ENCODE results near the gene CELF6.

CELF6 gene

DNA sequence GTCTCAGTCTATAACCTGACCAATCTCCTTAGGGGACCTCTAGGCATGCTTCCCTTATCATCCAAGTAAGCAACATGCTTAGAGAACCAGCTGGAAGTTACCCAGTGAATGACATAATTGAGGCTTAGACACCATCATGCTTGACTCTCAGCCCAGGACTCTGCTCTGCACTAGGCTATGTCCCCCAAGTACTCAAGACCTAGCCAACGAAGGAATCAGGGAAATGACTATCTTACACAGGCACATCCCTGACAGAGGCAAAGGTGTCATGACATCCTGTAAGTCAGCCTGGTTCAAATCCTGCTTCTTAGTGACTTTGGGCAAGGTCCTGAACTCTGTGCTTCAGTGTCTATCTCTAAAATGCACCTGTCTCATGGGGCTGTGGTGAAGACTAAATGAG lies 24.6 kb upstream of the CELF6 start:
- TF ChIP-seq GABPA (IDR thresholded peaks at IDR 0.05; ENCODE audit: low read depth) = no peak
- no peak for TF ChIP-seq POLR2AphosphoS5 (IDR thresholded peaks at IDR 0.05; ENCODE audit: low read depth)
- no peak for TF ChIP-seq SPI1 (IDR thresholded peaks at IDR 0.05; ENCODE audit: borderline replicate concordance, low read depth)
- TF ChIP-seq, protein P1, sequence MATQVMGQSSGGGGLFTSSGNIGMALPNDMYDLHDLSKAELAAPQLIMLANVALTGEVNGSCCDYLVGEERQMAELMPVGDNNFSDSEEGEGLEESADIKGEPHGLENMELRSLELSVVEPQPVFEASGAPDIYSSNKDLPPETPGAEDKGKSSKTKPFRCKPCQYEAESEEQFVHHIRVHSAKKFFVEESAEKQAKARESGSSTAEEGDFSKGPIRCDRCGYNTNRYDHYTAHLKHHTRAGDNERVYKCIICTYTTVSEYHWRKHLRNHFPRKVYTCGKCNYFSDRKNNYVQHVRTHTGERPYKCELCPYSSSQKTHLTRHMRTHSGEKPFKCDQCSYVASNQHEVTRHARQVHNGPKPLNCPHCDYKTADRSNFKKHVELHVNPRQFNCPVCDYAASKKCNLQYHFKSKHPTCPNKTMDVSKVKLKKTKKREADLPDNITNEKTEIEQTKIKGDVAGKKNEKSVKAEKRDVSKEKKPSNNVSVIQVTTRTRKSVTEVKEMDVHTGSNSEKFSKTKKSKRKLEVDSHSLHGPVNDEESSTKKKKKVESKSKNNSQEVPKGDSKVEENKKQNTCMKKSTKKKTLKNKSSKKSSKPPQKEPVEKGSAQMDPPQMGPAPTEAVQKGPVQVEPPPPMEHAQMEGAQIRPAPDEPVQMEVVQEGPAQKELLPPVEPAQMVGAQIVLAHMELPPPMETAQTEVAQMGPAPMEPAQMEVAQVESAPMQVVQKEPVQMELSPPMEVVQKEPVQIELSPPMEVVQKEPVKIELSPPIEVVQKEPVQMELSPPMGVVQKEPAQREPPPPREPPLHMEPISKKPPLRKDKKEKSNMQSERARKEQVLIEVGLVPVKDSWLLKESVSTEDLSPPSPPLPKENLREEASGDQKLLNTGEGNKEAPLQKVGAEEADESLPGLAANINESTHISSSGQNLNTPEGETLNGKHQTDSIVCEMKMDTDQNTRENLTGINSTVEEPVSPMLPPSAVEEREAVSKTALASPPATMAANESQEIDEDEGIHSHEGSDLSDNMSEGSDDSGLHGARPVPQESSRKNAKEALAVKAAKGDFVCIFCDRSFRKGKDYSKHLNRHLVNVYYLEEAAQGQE (IDR thresholded peaks at IDR 0.05; ENCODE audit: insufficient replicate concordance, low read depth) = no peak
- TF ChIP-seq, protein P2, sequence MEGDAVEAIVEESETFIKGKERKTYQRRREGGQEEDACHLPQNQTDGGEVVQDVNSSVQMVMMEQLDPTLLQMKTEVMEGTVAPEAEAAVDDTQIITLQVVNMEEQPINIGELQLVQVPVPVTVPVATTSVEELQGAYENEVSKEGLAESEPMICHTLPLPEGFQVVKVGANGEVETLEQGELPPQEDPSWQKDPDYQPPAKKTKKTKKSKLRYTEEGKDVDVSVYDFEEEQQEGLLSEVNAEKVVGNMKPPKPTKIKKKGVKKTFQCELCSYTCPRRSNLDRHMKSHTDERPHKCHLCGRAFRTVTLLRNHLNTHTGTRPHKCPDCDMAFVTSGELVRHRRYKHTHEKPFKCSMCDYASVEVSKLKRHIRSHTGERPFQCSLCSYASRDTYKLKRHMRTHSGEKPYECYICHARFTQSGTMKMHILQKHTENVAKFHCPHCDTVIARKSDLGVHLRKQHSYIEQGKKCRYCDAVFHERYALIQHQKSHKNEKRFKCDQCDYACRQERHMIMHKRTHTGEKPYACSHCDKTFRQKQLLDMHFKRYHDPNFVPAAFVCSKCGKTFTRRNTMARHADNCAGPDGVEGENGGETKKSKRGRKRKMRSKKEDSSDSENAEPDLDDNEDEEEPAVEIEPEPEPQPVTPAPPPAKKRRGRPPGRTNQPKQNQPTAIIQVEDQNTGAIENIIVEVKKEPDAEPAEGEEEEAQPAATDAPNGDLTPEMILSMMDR (IDR thresholded peaks at IDR 0.05; ENCODE audit: insufficient read depth, low read length) = no peak
- no peak for DNase-seq (ENCODE audit: low read depth in 1 of 2, low spot score in 1 of 2)
- Histone ChIP-seq H3K27ac (replicated peaks) (no peak overlapping the region), H3K4me3 (replicated peaks; ENCODE audit: insufficient read depth, low read length) (no peak overlapping the region), H3K27me3 (ENCODE audit: insufficient read depth, poor library complexity, severe bottlenecking) (no peaks in the 10 kb centered on the region)

DNA sequence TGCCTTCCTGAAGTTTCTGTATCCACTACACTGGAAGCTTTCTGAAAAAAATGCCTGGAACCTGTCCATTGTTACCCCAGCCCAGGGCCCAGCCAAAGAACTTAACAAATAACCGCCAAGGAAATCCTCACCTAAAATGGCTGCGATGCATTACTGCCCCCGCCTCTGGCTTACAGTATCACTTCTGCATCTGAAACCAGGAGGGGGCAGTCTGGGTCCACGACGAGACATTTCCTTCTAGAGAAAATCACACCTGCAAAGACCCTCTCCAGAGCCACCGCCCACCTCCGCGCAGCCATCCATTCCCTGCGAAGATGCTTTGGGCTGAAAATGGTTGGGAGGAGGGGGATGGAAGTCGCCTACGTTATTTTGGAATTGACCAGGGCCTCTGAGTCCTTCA lies 22.4 kb upstream of the CELF6 start:
- no peak overlapping the region for H3K27ac ChIP-seq (replicated peaks)
- no peak overlapping the region for H3K4me3 ChIP-seq (replicated peaks; ENCODE audit: insufficient read depth, low read length)
- peak in 1 of 2 experiments; percentile 59 for DNase-seq (ENCODE audit: low read depth in 1 of 2, low spot score in 1 of 2)
- TF ChIP-seq, protein P2 (IDR thresholded peaks at IDR 0.05; ENCODE audit: insufficient read depth, low read length) = peak; percentile 3
- TF ChIP-seq SPI1 (IDR thresholded peaks at IDR 0.05; ENCODE audit: borderline replicate concordance, low read depth) (no peak; the same call in 1 of the 2 replicates), GABPA (IDR thresholded peaks at IDR 0.05; ENCODE audit: low read depth) (no peak)
- no peaks in the 10 kb centered on the region for H3K27me3 ChIP-seq (ENCODE audit: insufficient read depth, poor library complexity, severe bottlenecking)

DNA sequence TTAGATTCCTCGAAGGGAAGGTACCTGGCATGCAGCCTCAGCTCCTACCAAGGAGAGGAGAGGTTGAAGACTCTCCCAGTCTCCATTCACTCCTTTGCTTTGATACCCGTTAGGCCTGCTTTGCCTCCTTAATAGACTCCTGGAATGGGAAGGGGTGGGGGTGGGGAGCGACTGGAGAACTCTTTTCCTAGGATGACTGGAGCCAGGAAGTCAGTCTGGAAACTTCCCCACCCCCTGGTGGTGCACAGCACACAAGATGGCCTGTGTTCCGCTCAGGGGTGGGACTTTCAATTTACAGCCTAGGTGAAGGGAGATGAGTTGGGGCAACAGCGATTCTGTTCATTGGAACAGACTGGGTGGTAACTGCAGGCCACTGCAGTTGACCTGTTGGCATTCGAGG lies 21.4 kb upstream of the CELF6 start:
- no peaks in the 10 kb centered on the region for H3K27me3 ChIP-seq (ENCODE audit: insufficient read depth, poor library complexity, severe bottlenecking)
- H3K4me3 ChIP-seq (replicated peaks; ENCODE audit: insufficient read depth, low read length) = no peak overlapping the region
- no peak for TF ChIP-seq SPI1 (IDR thresholded peaks at IDR 0.05; ENCODE audit: borderline replicate concordance, low read depth)
- TF ChIP-seq, protein P1 (IDR thresholded peaks at IDR 0.05; ENCODE audit: insufficient replicate concordance, low read depth) = no peak
- TF ChIP-seq GABPA (IDR thresholded peaks at IDR 0.05; ENCODE audit: low read depth) = no peak
- no peak for TF ChIP-seq POLR2AphosphoS5 (IDR thresholded peaks at IDR 0.05; ENCODE audit: low read depth)
- TF ChIP-seq, protein P2 (IDR thresholded peaks at IDR 0.05; ENCODE audit: insufficient read depth, low read length) = no peak
- DNase-seq (ENCODE audit: low read depth in 1 of 2, low spot score in 1 of 2) = no peak
- H3K27ac ChIP-seq (replicated peaks) = no peak overlapping the region

DNA sequence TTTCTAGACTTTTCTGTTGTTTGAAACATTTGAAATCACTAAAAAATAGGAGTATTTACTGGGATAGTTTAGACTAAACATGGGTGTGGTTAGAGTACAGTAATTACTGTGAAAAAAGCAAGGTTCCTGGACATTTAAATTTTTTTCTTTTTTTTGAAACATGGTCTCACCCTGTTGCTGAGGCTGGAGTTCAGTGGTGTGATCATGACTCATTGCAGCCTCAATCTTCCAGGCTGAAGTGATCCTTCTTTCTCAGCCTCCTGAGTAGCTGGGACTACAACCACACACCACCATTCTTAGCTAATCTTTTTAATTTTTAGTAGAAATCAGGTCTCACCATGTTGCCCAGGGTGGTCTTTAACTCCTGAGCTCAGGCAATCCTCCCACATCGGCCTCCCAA lies 20.4 kb upstream of the CELF6 start:
- H3K27ac ChIP-seq (replicated peaks) = no peak overlapping the region
- DNase-seq (ENCODE audit: low read depth in 1 of 2, low spot score in 1 of 2) = peak in 1 of 2 experiments; percentile 28

More for the DNA sequence above, 20.4 kb upstream of the CELF6 start:
- TF ChIP-seq, protein P1 (IDR thresholded peaks at IDR 0.05; ENCODE audit: insufficient replicate concordance, low read depth) = no peak
- TF ChIP-seq POLR2AphosphoS5 (IDR thresholded peaks at IDR 0.05; ENCODE audit: low read depth) = no peak
- TF ChIP-seq GABPA (IDR thresholded peaks at IDR 0.05; ENCODE audit: low read depth) = no peak
- no peak for TF ChIP-seq SPI1 (IDR thresholded peaks at IDR 0.05; ENCODE audit: borderline replicate concordance, low read depth)
- Histone ChIP-seq H3K27me3 (ENCODE audit: insufficient read depth, poor library complexity, severe bottlenecking) (no peaks in the 10 kb centered on the region), H3K4me3 (replicated peaks; ENCODE audit: insufficient read depth, low read length) (no peak overlapping the region)
